Measurements from ENCODE around the gene CHPF. TPM values are rescaled to one million over a fixed set of nuclear protein-coding genes. Genes with fewer than 3 reads are reported as not detected.

The CHPF gene
- polyA plus RNA-seq, 1 donor, result 81.8 TPM

DNA sequence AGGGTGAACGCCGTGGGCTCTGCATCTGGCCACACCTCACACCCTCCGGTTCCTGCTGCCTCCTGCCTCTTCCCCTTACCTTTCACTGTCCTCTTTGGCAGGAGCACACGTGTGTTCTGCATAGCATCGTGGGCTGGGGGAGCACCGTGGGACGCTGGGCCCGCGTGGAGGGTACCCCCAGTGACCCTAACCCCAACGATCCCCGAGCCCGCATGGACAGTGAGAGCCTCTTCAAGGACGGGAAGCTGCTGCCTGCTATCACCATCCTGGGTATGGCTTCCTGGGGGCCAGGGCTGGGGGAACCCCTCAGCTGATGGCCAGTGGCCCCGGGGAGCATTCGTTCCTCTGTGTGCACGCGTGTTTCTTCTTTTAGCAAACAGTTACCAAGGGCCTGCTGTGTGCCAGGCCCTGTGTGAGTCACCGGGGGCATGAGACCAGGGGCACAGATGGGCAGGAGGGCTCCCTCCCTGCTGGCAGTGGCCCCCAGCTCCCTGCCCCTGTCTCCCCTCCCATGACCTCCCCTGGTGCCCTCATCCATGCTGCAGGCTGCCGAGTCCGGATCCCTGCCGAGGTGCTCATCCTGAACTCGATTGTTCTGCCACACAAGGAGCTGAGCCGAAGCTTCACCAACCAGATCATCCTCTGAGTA lies 37.3 kb downstream of the CHPF start:
- Histone ChIP-seq H3K36me3 (ENCODE audit: control insufficient read depth, insufficient read depth, low read length) (peaks cover 50% of the 10 kb centered on the region), H3K4me3 (ENCODE audit: low read length) (no peak overlapping the region), H3K4me1 (ENCODE audit: control insufficient read depth, insufficient read depth, low read length) (peaks cover 28% of the 10 kb centered on the region), H3K9me3 (ENCODE audit: control insufficient read depth, low read depth, low read length) (peaks cover 7% of the 10 kb centered on the region), H3K27me3 (ENCODE audit: control insufficient read depth, insufficient read depth, low read length) (peaks cover 27% of the 10 kb centered on the region), H3K27ac (ENCODE audit: low read length) (no peak overlapping the region)
- no peak for DNase-seq
- no CpG with 5 or more reads among the region's 23 CpGs for WGBS (ENCODE audit: insufficient coverage, low lambda C conversion rate)

DNA sequence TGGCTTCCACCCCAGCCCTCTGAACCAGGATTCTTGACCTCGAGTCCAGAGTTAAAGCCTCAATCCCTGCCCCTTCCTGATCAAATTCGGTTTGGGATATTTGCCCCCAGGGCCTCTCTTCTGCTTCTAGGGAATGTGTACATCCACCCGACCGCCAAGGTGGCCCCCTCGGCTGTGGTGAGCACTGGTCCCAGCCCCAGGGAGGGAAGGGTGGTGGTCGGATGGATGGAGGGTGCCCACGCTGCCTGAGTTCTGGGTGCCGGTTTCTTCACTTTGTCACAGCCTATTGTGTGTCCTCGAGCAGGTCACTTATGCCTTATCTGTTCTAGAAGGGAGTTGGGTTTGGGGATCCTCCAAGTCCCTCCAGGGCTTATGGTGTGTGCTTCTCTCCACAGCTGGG lies 38.0 kb downstream of the CHPF start:
- DNase-seq, result no peak
- Histone ChIP-seq H3K4me1 (ENCODE audit: control insufficient read depth, insufficient read depth, low read length) (peaks cover 33% of the 10 kb centered on the region), H3K9me3 (ENCODE audit: control insufficient read depth, low read depth, low read length) (peaks cover under 1% of the 10 kb centered on the region), H3K27me3 (ENCODE audit: control insufficient read depth, insufficient read depth, low read length) (peaks cover 20% of the 10 kb centered on the region), H3K27ac (ENCODE audit: low read length) (no peak overlapping the region), H3K36me3 (ENCODE audit: control insufficient read depth, insufficient read depth, low read length) (peaks cover 50% of the 10 kb centered on the region), H3K4me3 (ENCODE audit: low read length) (no peak overlapping the region)
- no CpG with 5 or more reads among the region's 9 CpGs for WGBS (ENCODE audit: insufficient coverage, low lambda C conversion rate)

GRCh38 chr2:219502618-219503017 lies 41.0 kb downstream of the CHPF start:
- H3K4me1 ChIP-seq (ENCODE audit: control insufficient read depth, insufficient read depth, low read length), result peaks cover 28% of the 10 kb centered on the region

GRCh38 chr2:219501849-219502248 lies 41.8 kb downstream of the CHPF start:
- peaks cover 36% of the 10 kb centered on the region for H3K4me1 ChIP-seq (ENCODE audit: control insufficient read depth, insufficient read depth, low read length)
- peak overlapping the region; percentile 69 for H3K27ac ChIP-seq (ENCODE audit: low read length)
- H3K27me3 ChIP-seq (ENCODE audit: control insufficient read depth, insufficient read depth, low read length), result peaks cover 12% of the 10 kb centered on the region
- peaks cover 46% of the 10 kb centered on the region for H3K36me3 ChIP-seq (ENCODE audit: control insufficient read depth, insufficient read depth, low read length)
- DNase-seq, result no peak
- no peaks in the 10 kb centered on the region for H3K9me3 ChIP-seq (ENCODE audit: control insufficient read depth, low read depth, low read length)
- WGBS (ENCODE audit: insufficient coverage, low lambda C conversion rate), result no CpG with 5 or more reads among the region's 14 CpGs
- H3K4me3 ChIP-seq (ENCODE audit: low read length), result no peak overlapping the region

More at GRCh38 chr2:219502618-219503017, 41.0 kb downstream of the CHPF start:
- Histone ChIP-seq H3K4me3 (ENCODE audit: low read length) (no peak overlapping the region), H3K9me3 (ENCODE audit: control insufficient read depth, low read depth, low read length) (no peaks in the 10 kb centered on the region), H3K27me3 (ENCODE audit: control insufficient read depth, insufficient read depth, low read length) (peaks cover 4% of the 10 kb centered on the region), H3K27ac (ENCODE audit: low read length) (no peak overlapping the region), H3K36me3 (ENCODE audit: control insufficient read depth, insufficient read depth, low read length) (peaks cover 50% of the 10 kb centered on the region)
- DNase-seq, result no peak

DNA sequence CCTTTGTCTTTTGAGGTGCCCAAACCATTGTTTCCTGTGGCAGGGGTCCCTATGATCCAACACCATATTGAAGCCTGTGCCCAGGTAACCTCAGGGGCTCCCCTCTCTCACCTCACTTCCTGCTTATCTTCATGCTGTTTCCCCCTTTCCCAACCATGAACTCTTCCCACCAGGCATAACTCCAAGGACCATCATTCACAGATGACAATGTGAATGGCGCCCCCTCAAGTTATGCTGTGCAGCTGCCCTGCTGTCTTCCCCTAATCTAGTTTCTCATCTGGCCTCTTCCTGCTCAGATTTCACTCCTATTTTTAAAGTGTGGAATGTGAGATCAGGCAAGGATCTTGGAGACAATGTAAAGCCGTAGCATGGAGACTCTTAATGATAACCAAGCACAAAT lies 43.5 kb downstream of the CHPF start:
- Histone ChIP-seq H3K9me3 (ENCODE audit: control insufficient read depth, low read depth, low read length) (no peaks in the 10 kb centered on the region), H3K4me1 (ENCODE audit: control insufficient read depth, insufficient read depth, low read length) (peaks cover 50% of the 10 kb centered on the region), H3K27me3 (ENCODE audit: control insufficient read depth, insufficient read depth, low read length) (peaks cover 29% of the 10 kb centered on the region), H3K27ac (ENCODE audit: low read length) (no peak overlapping the region), H3K36me3 (ENCODE audit: control insufficient read depth, insufficient read depth, low read length) (peaks cover 30% of the 10 kb centered on the region), H3K4me3 (ENCODE audit: low read length) (no peak overlapping the region)
- no peak for DNase-seq
- no CpG with 5 or more reads among the region's 2 CpGs for WGBS (ENCODE audit: insufficient coverage, low lambda C conversion rate)

DNA sequence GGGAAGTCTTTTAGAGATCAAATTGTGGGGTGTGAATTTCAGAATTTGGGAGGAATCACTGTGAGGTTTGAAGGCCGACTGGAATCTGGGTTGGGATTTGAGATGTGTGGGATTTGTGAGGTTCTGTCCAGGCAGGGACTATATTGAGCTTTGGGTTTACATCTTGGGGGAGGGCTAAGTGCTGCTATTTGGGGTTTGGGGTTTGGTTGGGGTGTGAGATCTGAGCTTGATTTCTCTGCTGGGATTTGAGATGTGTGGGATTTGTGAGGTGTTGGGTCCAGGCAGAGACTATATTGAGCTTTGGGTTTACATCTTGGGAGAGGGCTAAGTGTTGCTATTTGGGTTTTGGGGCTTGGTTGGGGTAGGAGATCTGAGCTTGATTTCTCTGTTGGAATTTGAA lies 44.1 kb downstream of the CHPF start:
- peaks cover 35% of the 10 kb centered on the region for H3K27me3 ChIP-seq (ENCODE audit: control insufficient read depth, insufficient read depth, low read length)
- DNase-seq, result no peak
- H3K4me3 ChIP-seq (ENCODE audit: low read length), result peak overlapping the region; percentile 76
- no CpG with 5 or more reads among the region's 1 CpG for WGBS (ENCODE audit: insufficient coverage, low lambda C conversion rate)
- H3K9me3 ChIP-seq (ENCODE audit: control insufficient read depth, low read depth, low read length), result no peaks in the 10 kb centered on the region
- peaks cover 52% of the 10 kb centered on the region for H3K4me1 ChIP-seq (ENCODE audit: control insufficient read depth, insufficient read depth, low read length)
- peaks cover 24% of the 10 kb centered on the region for H3K36me3 ChIP-seq (ENCODE audit: control insufficient read depth, insufficient read depth, low read length)
- no peak overlapping the region for H3K27ac ChIP-seq (ENCODE audit: low read length)

DNA sequence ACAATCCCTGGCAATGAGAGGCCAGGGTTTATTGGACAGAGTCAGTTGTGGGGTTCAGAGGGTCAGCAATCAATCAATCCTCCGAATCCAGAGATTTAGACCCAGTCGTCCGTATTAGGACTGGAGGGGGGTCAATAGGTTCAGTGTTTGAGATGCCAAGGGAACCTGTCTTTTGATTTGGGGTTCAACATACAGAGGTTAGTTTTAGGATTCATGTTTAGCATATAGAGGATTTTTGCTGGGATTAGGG lies 44.6 kb downstream of the CHPF start:
- H3K36me3 ChIP-seq (ENCODE audit: control insufficient read depth, insufficient read depth, low read length), result peaks cover 19% of the 10 kb centered on the region
- 0% methylated on average over 1 of the region's 3 CpGs for WGBS (ENCODE audit: insufficient coverage, low lambda C conversion rate)
- no peak for DNase-seq
- peaks cover 41% of the 10 kb centered on the region for H3K27me3 ChIP-seq (ENCODE audit: control insufficient read depth, insufficient read depth, low read length)
- H3K4me3 ChIP-seq (ENCODE audit: low read length), result peak overlapping the region; percentile 76
- H3K4me1 ChIP-seq (ENCODE audit: control insufficient read depth, insufficient read depth, low read length), result peaks cover 52% of the 10 kb centered on the region
- H3K27ac ChIP-seq (ENCODE audit: low read length), result peak overlapping the region; percentile 67
- no peaks in the 10 kb centered on the region for H3K9me3 ChIP-seq (ENCODE audit: control insufficient read depth, low read depth, low read length)

GRCh38 chr2:219498280-219499057 lies 45.1 kb downstream of the CHPF start, which contains the start of gene GMPPA:
Gene GMPPA, plus strand, starts transcription at chr2:219498891. Its CDS starts 1,085 bp downstream, at chr2:219499976.
- peaks cover 46% of the 10 kb centered on the region for H3K27me3 ChIP-seq (ENCODE audit: control insufficient read depth, insufficient read depth, low read length)
- peaks cover 14% of the 10 kb centered on the region for H3K36me3 ChIP-seq (ENCODE audit: control insufficient read depth, insufficient read depth, low read length)
- DNase-seq, result peak; percentile 99
- WGBS (ENCODE audit: insufficient coverage, low lambda C conversion rate), result no CpG with 5 or more reads among the region's 49 CpGs
- peak within 1 kb of the TSS; percentile 94 for H3K27ac ChIP-seq (ENCODE audit: low read length)
- H3K4me3 ChIP-seq (ENCODE audit: low read length), result peak within 1 kb of the TSS; percentile 76
- H3K4me1 ChIP-seq (ENCODE audit: control insufficient read depth, insufficient read depth, low read length), result peaks cover 52% of the 10 kb centered on the region
- no peaks in the 10 kb centered on the region for H3K9me3 ChIP-seq (ENCODE audit: control insufficient read depth, low read depth, low read length)

GRCh38 chr2:219497495-219498279 lies 45.9 kb downstream of the CHPF start:
- no CpG with 5 or more reads among the region's 59 CpGs for WGBS (ENCODE audit: insufficient coverage, low lambda C conversion rate)
- Histone ChIP-seq H3K4me1 (ENCODE audit: control insufficient read depth, insufficient read depth, low read length) (peaks cover 52% of the 10 kb centered on the region), H3K27ac (ENCODE audit: low read length) (peak overlapping the region; percentile 94), H3K36me3 (ENCODE audit: control insufficient read depth, insufficient read depth, low read length) (peaks cover 10% of the 10 kb centered on the region), H3K9me3 (ENCODE audit: control insufficient read depth, low read depth, low read length) (no peaks in the 10 kb centered on the region), H3K27me3 (ENCODE audit: control insufficient read depth, insufficient read depth, low read length) (peaks cover 54% of the 10 kb centered on the region), H3K4me3 (ENCODE audit: low read length) (peak overlapping the region; percentile 76)
- DNase-seq, result peak; percentile 65 to 85

DNA sequence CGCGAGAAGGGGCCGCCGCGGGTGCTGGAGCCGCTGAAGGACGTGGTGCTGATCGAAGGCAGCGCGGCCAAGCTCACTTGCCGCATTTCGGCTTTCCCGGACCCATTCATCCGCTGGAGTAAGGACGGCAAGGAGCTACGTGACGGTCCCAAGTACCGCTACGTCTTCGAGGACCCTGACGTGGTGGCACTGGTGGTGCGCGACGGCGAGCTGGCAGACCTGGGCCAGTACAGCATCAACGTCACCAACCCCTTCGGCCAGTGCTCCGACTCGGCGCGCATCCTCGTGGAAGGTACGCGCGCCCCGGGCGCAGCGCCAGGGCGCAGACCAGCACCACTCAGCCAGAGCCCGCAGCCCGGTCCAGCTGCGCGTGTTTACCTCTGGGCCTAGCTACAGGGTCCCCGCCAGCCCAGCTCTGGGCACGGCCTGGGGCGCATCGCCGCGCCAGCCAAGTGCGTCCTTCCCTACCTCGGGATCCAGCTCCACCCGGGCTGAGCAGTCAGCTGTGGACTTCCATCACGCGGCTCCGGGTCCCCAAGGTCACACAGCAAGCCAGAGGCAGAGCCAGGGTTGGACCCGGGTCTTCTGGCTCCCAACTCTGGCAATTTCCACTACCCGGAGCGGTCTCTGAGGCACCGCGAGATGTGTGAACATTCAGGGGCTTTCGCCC lies 46.6 kb downstream of the CHPF start:
- Histone ChIP-seq H3K4me3 (ENCODE audit: low read length) (no peak overlapping the region), H3K4me1 (ENCODE audit: control insufficient read depth, insufficient read depth, low read length) (peaks cover 50% of the 10 kb centered on the region), H3K9me3 (ENCODE audit: control insufficient read depth, low read depth, low read length) (peaks cover 3% of the 10 kb centered on the region), H3K36me3 (ENCODE audit: control insufficient read depth, insufficient read depth, low read length) (peaks cover 4% of the 10 kb centered on the region), H3K27ac (ENCODE audit: low read length) (no peak overlapping the region), H3K27me3 (ENCODE audit: control insufficient read depth, insufficient read depth, low read length) (peaks cover 60% of the 10 kb centered on the region)
- peak in 1 of 2 donors; percentile 57 for DNase-seq
- WGBS (ENCODE audit: insufficient coverage, low lambda C conversion rate), result 0% methylated on average over 1 of the region's 61 CpGs

All from large intestine (tissue), 3 donors.